GM18951 (cell line): ENCODE results near the gene HMGN5.

Source experiments
- POLR2A ChIP-seq: IDR thresholded peaks from 4 replicates; pipeline ENCODE4 v1.6.1; 2011; ENCODE audit warnings: mild to moderate bottlenecking; ENCODE audit not compliant: insufficient read length, insufficient read depth; ENCODE audit errors: extremely low read depth
- in situ Hi-C: fragments of 300-500 bp; cut with MboI; formaldehyde crosslinking; loops from one replicate; pipeline ENCODE4 v1.12.0; 2022; ENCODE audit warnings: low sequenced_read_pairs, mixed read lengths, inconsistent platforms; ENCODE audit not compliant: unreplicated experiment

The HMGN5 gene

GRCh38 chrX:81201671-81202455 is at the start of gene HMGN5, which contains the start of gene SH3BGRL:
Gene HMGN5, minus strand, starts transcription at chrX:81201913. Its CDS starts 80,364 bp downstream, at chrX:81121549.
Gene SH3BGRL, plus strand, starts transcription at chrX:81202102. Its CDS starts 99 bp downstream, at chrX:81202201.
- peak; percentile 60 for TF ChIP-seq POLR2A
- in situ Hi-C loops: no loop called here

GRCh38 chrX:81241753-81242152 is 40.0 kb upstream of the HMGN5 start:
- in situ Hi-C loops: no loop called here
- no peak for TF ChIP-seq POLR2A

- in situ Hi-C loops: no loop called here
- no peak for TF ChIP-seq POLR2A
Observed at GRCh38 chrX:81240701-81241331, 39.1 kb upstream of the HMGN5 start.

- TF ChIP-seq POLR2A: no peak
- in situ Hi-C loops: no loop called here
Observed at GRCh38 chrX:81238166-81238565, 36.5 kb upstream of the HMGN5 start.

GRCh38 chrX:81237516-81237915 is 35.8 kb upstream of the HMGN5 start:
- TF ChIP-seq POLR2A: no peak
- in situ Hi-C loops: no loop called here

- in situ Hi-C loops: no loop called here
- no peak for TF ChIP-seq POLR2A
Observed at GRCh38 chrX:81232218-81232617, 30.5 kb upstream of the HMGN5 start.

GRCh38 chrX:81231476-81231875 is 29.8 kb upstream of the HMGN5 start:
- TF ChIP-seq POLR2A: no peak
- in situ Hi-C loops: no loop called here

GRCh38 chrX:81229901-81230300 is 28.2 kb upstream of the HMGN5 start:
- TF ChIP-seq POLR2A: no peak
- in situ Hi-C loops: no loop called here

GRCh38 chrX:81229229-81229628 is 27.5 kb upstream of the HMGN5 start:
- no peak for TF ChIP-seq POLR2A
- in situ Hi-C loops: no loop called here

- in situ Hi-C loops: no loop called here
- no peak for TF ChIP-seq POLR2A
Observed at GRCh38 chrX:81215685-81216084, 14.0 kb upstream of the HMGN5 start.

GRCh38 chrX:81208916-81209315 is 7.2 kb upstream of the HMGN5 start:
- in situ Hi-C loops: no loop called here
- no peak for TF ChIP-seq POLR2A

GRCh38 chrX:81206476-81206875 is 4.8 kb upstream of the HMGN5 start:
- in situ Hi-C loops: no loop called here

GRCh38 chrX:81205551-81205950 is 3.8 kb upstream of the HMGN5 start:
- in situ Hi-C loops: no loop called here
- no peak for TF ChIP-seq POLR2A

More at GRCh38 chrX:81206476-81206875, 4.8 kb upstream of the HMGN5 start:
- no peak for TF ChIP-seq POLR2A

- in situ Hi-C loops: no loop called here
Observed at GRCh38 chrX:81202943-81203342, 1.2 kb upstream of the HMGN5 start.

More at GRCh38 chrX:81202943-81203342, 1.2 kb upstream of the HMGN5 start:
- no peak for TF ChIP-seq POLR2A
